GF-D8 (cell line): Measurements from ENCODE around the gene AQP9.
"Not testable (repeated sequence)": the region's sequence is repeated elsewhere in the genome, so short reads cannot be mapped to it uniquely, and the experiment has no call there.

ENCODE experiments used
- DNase-seq: peaks from one replicate; lab custom pipeline; 2025; lab: John Stamatoyannopoulos, UW

AQP9 gene

GRCh38 chr15:58138106-58138505 lies at the start of gene AQP9:
TSS of gene AQP9 (plus strand) at chr15:58138381. CDS start at chr15:58138566, 185 bp downstream.
- no peak for DNase-seq

- DNase-seq, result no peak
Measured at GRCh38 chr15:58095415-58095814, 42.8 kb upstream of the AQP9 start.

- no peak for DNase-seq
Measured at GRCh38 chr15:58096529-58097084, 41.6 kb upstream of the AQP9 start.

GRCh38 chr15:58103482-58103881 lies 34.7 kb upstream of the AQP9 start:
- no peak for DNase-seq

GRCh38 chr15:58108117-58108516 lies 30.1 kb upstream of the AQP9 start:
- DNase-seq, result no peak

- DNase-seq, result no peak
Measured at GRCh38 chr15:58109419-58109818, 28.8 kb upstream of the AQP9 start.

GRCh38 chr15:58110999-58111717 lies 27.0 kb upstream of the AQP9 start:
- DNase-seq, result no peak

- DNase-seq, result no peak
Measured at GRCh38 chr15:58111718-58112104, 26.5 kb upstream of the AQP9 start.

GRCh38 chr15:58113358-58113757 lies 24.8 kb upstream of the AQP9 start:
- DNase-seq, result not testable (repeated sequence)

GRCh38 chr15:58114388-58114787 lies 23.8 kb upstream of the AQP9 start:
- DNase-seq, result no peak

GRCh38 chr15:58114812-58115211 lies 23.4 kb upstream of the AQP9 start:
- no peak for DNase-seq

GRCh38 chr15:58115692-58116091 lies 22.5 kb upstream of the AQP9 start:
- no peak for DNase-seq

- no peak for DNase-seq
Measured at GRCh38 chr15:58117619-58118018, 20.6 kb upstream of the AQP9 start.

- DNase-seq, result no peak
Measured at GRCh38 chr15:58118272-58118671, 19.9 kb upstream of the AQP9 start.

- DNase-seq, result no peak
Measured at GRCh38 chr15:58119016-58119415, 19.2 kb upstream of the AQP9 start.

GRCh38 chr15:58124585-58124984 lies 13.6 kb upstream of the AQP9 start:
- DNase-seq, result no peak

GRCh38 chr15:58125333-58125732 lies 12.8 kb upstream of the AQP9 start:
- no peak for DNase-seq

- no peak for DNase-seq
Measured at GRCh38 chr15:58134886-58135285, 3.3 kb upstream of the AQP9 start.

GRCh38 chr15:58135511-58136174 lies 2.5 kb upstream of the AQP9 start:
- DNase-seq, result no peak

- DNase-seq, result no peak
Measured at GRCh38 chr15:58136731-58137130, 1.4 kb upstream of the AQP9 start.

- no peak for DNase-seq
Measured at GRCh38 chr15:58137686-58138085, 495 bp upstream of the AQP9 start.

GRCh38 chr15:58139276-58139988 lies 1.3 kb downstream of the AQP9 start:
- no peak for DNase-seq

GRCh38 chr15:58139989-58140522 lies 1.9 kb downstream of the AQP9 start:
- DNase-seq, result no peak
